Measurements from ENCODE around the gene PAXX. TPM values are rescaled to one million over a fixed set of nuclear protein-coding genes. Genes with fewer than 3 reads are reported as not detected.

PAXX gene
- total RNA-seq, 2 experiments from 2014 or later: 60.5 to 61.8 TPM

DNA sequence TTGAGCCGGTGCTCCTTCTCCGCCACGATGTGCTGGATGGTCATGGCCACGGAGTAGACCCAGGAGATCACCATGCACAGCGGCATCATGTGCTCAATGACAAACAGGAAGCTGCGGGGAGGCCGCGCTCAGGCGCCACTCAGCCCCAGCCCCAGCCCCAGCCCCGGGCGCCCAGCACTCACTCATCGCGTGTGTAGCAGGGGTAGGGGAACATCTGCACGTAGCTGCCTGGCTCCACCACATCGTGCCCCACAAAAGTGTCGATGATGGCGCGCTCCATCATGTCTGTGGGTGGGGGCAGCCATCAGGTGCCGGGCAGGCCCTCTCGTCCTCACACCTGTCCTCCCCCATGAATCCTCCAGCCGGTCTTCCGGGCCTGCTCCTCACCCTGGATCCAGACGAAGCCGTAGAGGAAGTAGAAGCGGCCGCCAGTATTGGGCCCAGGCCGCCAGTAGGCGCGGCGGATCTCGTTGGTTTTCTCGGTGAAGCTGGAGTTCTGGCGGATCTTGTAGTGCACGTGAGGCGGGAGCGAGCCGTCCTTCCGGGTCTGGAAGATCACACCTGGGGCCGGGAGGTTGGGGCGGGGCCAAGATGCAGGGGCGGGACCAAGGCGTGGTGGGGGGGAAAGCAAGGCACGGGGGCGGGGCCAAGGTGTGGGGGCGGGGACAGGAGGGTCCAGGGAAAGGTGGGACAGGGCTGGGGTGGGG, 25.7 kb downstream of the PAXX start:
- Mint-ChIP-seq H3K36me3 (ENCODE audit: low read depth) (no peaks in the 10 kb centered on the region), H3K27me3 (no peaks in the 10 kb centered on the region), H3K4me1 (ENCODE audit: low read depth) (no peaks in the 10 kb centered on the region), H3K4me3 (no peak overlapping the region), H3K9me3 (no peaks in the 10 kb centered on the region), H3K27ac (no peak overlapping the region)
- POLR2A ChIA-PET: interaction anchor here (0.7 to 1.1 kb wide), 2 partner anchors 8 to 25 kb away, joined by 3 read pairs; no protein-coding TSS in a partner anchor
- TF ChIP-seq, protein P1, sequence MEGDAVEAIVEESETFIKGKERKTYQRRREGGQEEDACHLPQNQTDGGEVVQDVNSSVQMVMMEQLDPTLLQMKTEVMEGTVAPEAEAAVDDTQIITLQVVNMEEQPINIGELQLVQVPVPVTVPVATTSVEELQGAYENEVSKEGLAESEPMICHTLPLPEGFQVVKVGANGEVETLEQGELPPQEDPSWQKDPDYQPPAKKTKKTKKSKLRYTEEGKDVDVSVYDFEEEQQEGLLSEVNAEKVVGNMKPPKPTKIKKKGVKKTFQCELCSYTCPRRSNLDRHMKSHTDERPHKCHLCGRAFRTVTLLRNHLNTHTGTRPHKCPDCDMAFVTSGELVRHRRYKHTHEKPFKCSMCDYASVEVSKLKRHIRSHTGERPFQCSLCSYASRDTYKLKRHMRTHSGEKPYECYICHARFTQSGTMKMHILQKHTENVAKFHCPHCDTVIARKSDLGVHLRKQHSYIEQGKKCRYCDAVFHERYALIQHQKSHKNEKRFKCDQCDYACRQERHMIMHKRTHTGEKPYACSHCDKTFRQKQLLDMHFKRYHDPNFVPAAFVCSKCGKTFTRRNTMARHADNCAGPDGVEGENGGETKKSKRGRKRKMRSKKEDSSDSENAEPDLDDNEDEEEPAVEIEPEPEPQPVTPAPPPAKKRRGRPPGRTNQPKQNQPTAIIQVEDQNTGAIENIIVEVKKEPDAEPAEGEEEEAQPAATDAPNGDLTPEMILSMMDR (IDR thresholded peaks at IDR 0.05): no peak
- CTCF ChIA-PET: interaction anchor here (1.3 kb wide), 1 partner anchor 11 kb away, joined by 6 read pairs; no protein-coding TSS in a partner anchor
- intact Hi-C loops (cut with micrococcal nuclease): no loop called here
- no peak for DNase-seq
- ATAC-seq: no peak

DNA sequence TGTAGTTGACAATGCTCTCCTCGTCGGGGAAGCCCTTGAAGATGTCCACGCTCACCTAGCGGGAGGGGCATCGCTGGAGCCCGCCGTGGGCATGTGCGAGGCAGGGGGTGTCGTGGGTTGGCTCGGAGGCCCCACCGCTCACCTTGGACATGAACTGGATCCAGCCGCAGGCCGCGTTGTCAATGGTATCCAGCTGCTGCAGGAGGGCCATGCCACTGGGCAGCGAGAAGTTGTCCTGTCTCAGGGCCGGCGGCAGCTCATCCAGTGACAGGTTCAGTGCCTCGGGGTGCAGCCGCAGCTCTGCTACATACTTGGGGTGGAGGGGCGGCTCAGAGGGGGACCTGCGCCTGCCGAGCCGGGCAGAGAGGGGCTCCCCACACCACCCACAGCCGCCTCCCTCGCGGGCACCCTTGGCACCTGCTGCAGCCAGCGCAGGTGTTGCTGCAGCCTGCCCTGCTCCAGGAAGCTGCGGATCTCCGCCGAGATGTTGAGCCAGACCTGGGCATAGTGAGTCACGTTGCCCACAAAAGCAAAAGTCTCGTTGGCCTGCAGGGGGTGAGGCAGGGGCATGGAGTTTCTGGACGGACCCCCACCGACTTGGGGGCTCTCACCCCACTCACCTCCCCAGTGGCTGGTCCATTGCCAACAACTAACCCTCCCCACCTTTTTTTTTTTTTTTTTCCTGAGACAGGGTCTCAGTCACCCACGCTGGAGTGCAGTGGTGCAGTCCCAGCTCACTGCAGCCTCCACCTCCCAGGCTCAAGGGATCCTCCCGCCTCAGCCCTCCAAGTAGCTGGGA, 26.7 kb downstream of the PAXX start:
- H3K4me3 Mint-ChIP-seq: no peak overlapping the region
- H3K36me3 Mint-ChIP-seq (ENCODE audit: low read depth): no peaks in the 10 kb centered on the region
- H3K9me3 Mint-ChIP-seq: no peaks in the 10 kb centered on the region
- intact Hi-C loops (cut with micrococcal nuclease): no loop called here
- CTCF ChIA-PET: interaction anchor here (0.7 to 1.2 kb wide), 2 partner anchors 16 to 49 kb away, joined by 3 to 6 read pairs; no protein-coding TSS in a partner anchor
- H3K4me1 Mint-ChIP-seq (ENCODE audit: low read depth): no peaks in the 10 kb centered on the region
- TF ChIP-seq, protein P1 (IDR thresholded peaks at IDR 0.05): no peak
- POLR2A ChIA-PET: interaction anchor here (1.1 kb wide), 1 partner anchor 26 kb away, joined by 3 read pairs; no protein-coding TSS in a partner anchor
- DNase-seq: no peak
- H3K27ac Mint-ChIP-seq: no peak overlapping the region
- H3K27me3 Mint-ChIP-seq: no peaks in the 10 kb centered on the region
- no peak for ATAC-seq

- intact Hi-C loops (cut with micrococcal nuclease): no loop called here
- no peak overlapping the region for H3K27ac Mint-ChIP-seq
- TF ChIP-seq, protein P1 (IDR thresholded peaks at IDR 0.05): no peak
- no peaks in the 10 kb centered on the region for H3K4me1 Mint-ChIP-seq (ENCODE audit: low read depth)
- no peaks in the 10 kb centered on the region for H3K27me3 Mint-ChIP-seq
- no peaks in the 10 kb centered on the region for H3K9me3 Mint-ChIP-seq
- no peak for DNase-seq
- no peaks in the 10 kb centered on the region for H3K36me3 Mint-ChIP-seq (ENCODE audit: low read depth)
- no peak for ATAC-seq
- ChIA-PET POLR2A (interaction anchor here (0.9 to 1.2 kb wide), 2 partner anchors 186 to 221 kb away, joined by 3 to 4 read pairs; partner anchors contain the start of gene TUBB4B), CTCF (interaction anchor here (1.1 to 1.2 kb wide), 2 partner anchors 9 to 15 kb away, joined by 3 to 6 read pairs; no protein-coding TSS in a partner anchor)
- H3K4me3 Mint-ChIP-seq: no peak overlapping the region
These were observed 27.9 kb downstream of the PAXX start for GRCh38 chr9:137019891-137020683.

DNA sequence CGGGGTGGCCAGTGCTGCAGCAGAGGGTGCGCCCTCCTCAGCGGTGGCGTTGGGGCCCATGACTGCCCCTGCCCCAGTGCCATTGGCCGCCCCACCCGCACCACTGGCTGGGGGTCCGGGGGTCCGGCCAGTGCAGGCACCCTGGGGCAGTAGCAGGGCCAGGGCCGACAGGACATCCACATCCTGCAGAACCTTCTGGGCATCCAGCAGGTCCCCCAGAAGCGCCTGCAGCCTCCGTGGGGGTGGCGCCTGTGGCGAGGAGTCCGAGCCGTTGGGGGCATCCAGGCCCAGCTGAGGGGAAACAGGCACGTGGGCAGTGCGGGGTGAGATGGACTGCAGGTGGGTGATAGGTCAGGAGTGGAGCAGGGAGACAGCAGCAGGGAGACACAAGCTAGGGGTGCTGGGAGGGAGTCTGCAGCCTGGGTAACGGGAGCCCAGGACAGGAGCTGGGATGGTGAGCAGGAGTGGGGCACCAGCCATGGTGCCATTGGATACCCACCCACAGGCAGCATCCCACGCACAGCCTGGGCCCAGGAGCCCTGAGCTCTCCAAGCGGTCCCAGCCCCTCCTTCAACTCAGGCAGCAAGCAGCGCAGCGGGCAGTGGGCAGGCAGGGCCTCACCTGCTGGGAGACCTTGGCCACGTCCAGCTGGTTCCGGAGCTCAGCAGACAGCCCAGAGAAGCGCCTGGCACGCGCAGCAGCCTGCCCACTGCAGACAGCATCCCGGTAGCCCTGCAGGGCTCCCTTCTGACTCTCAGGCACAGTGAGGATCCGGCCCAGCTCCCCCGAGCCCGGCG, 28.7 kb downstream of the PAXX start:
- Mint-ChIP-seq H3K9me3 (no peaks in the 10 kb centered on the region), H3K36me3 (ENCODE audit: low read depth) (no peaks in the 10 kb centered on the region), H3K4me1 (ENCODE audit: low read depth) (no peaks in the 10 kb centered on the region), H3K27ac (no peak overlapping the region), H3K4me3 (no peak overlapping the region), H3K27me3 (no peaks in the 10 kb centered on the region)
- ChIA-PET CTCF (interaction anchor here (1.1 to 2.4 kb wide), 2 partner anchors 8 to 14 kb away, joined by 3 to 17 read pairs; no protein-coding TSS in a partner anchor), POLR2A (interaction anchor here (1.2 kb wide), 1 partner anchor 220 kb away, joined by 4 read pairs; the partner anchor contains the start of gene TUBB4B)
- DNase-seq (no peak), ATAC-seq (no peak)
- TF ChIP-seq, protein P1 (IDR thresholded peaks at IDR 0.05): no peak
- intact Hi-C loops (cut with micrococcal nuclease): no loop called here
